Subcutaneous abdominal adipose tissue (tissue), 5 donors: ENCODE measurements around the gene BRIP1.

Experiments used
- H3K27ac ChIP-seq: one replicate; pipeline ENCODE4 v1.7.0; 2013; ENCODE audit warnings: low read depth, mild to moderate bottlenecking, inconsistent platforms, low read length, moderate library complexity
- H3K27me3 ChIP-seq, 5 donors: one replicate each; pipeline ENCODE4 v1.7.0; 2013; ENCODE audit warnings: low read length in 5 of 5, inconsistent platforms in 1 of 5; ENCODE audit not compliant: control insufficient read depth in 5 of 5, insufficient read depth in 4 of 5
- H3K36me3 ChIP-seq, 5 donors: one replicate each; pipeline ENCODE4 v1.7.0; 2013; ENCODE audit warnings: low read length in 5 of 5; ENCODE audit not compliant: control insufficient read depth in 5 of 5, insufficient read depth in 5 of 5
- H3K4me1 ChIP-seq, 5 donors: one replicate each; pipeline ENCODE4 v1.7.0; 2013; ENCODE audit warnings: low read length in 5 of 5, mild to moderate bottlenecking in 3 of 5, moderate library complexity in 1 of 5; ENCODE audit not compliant: control insufficient read depth in 5 of 5, insufficient read depth in 5 of 5
- H3K4me3 ChIP-seq, 5 donors: one replicate each; pipeline ENCODE4 v1.7.0; 2013; ENCODE audit warnings: low read length in 5 of 5, low read depth in 1 of 5
- H3K9ac ChIP-seq, 5 donors: one replicate each; pipeline ENCODE4 v1.7.0; 2013; ENCODE audit warnings: low read length in 5 of 5, mild to moderate bottlenecking in 4 of 5, moderate library complexity in 3 of 5
- H3K9me3 ChIP-seq, 5 donors: one replicate each; pipeline ENCODE4 v1.7.0; 2013; ENCODE audit warnings: low read length in 5 of 5; ENCODE audit not compliant: control insufficient read depth in 5 of 5
- donor health status: healthy.
- donor health status: healthy.
- donor health status: healthy.
- donor health status: healthy.
- donor health status: healthy.

BRIP1 gene

DNA sequence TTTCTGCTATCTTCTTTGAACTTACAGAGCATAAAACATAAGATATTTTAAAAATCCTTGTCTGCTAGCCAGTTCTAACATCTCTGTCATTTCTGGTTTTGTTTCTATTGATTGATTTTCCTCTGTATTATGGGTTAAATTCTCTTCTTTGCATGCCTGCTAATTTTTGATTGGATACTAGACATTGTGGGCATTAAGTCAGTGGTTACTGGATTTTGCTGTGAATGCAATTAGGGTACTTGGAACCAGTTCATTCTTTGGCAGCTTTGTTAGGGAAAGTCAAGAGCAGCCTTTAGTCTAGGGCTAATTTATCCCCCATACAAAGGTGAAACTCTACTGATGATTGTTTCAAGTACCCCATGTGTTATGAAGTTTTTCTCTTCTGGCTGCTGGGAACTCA, 145.3 kb downstream of the BRIP1 start:
- no peak overlapping the region for H3K27ac ChIP-seq
- no peak overlapping the region for H3K4me3 ChIP-seq
- no peaks in the 10 kb centered on the region for H3K4me1 ChIP-seq
- no peaks in the 10 kb centered on the region for H3K36me3 ChIP-seq
- H3K9ac ChIP-seq = no peak overlapping the region
- H3K27me3 ChIP-seq = no peaks in the 10 kb centered on the region
- peaks cover 6 to 17% (median 12%) of the 10 kb centered on the region in 5 donors for H3K9me3 ChIP-seq

DNA sequence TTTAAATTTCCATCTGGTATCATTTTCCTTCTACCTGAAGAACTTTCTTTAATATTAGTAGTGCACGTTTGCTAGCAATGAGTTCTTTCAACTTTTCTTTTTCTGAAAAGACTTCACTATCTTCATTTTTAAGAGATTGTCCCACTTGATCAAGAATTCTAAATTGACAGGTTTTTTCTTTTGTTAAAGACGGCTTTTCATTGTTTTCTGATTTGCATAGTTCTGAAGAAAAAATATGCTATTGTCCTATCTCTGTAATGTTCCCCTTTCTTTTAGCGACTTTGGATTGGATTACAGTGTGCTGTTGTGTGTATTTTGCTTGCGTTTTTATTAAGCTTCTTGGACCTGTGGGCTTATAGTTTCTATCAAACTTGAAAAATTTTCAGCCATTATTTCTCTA, 146.0 kb downstream of the BRIP1 start:
- H3K27ac ChIP-seq = no peak overlapping the region
- peaks cover 6 to 17% (median 12%) of the 10 kb centered on the region in 5 donors for H3K9me3 ChIP-seq
- no peaks in the 10 kb centered on the region for H3K36me3 ChIP-seq
- H3K4me1 ChIP-seq = no peaks in the 10 kb centered on the region
- no peak overlapping the region for H3K9ac ChIP-seq
- H3K27me3 ChIP-seq = no peaks in the 10 kb centered on the region
- no peak overlapping the region for H3K4me3 ChIP-seq

DNA sequence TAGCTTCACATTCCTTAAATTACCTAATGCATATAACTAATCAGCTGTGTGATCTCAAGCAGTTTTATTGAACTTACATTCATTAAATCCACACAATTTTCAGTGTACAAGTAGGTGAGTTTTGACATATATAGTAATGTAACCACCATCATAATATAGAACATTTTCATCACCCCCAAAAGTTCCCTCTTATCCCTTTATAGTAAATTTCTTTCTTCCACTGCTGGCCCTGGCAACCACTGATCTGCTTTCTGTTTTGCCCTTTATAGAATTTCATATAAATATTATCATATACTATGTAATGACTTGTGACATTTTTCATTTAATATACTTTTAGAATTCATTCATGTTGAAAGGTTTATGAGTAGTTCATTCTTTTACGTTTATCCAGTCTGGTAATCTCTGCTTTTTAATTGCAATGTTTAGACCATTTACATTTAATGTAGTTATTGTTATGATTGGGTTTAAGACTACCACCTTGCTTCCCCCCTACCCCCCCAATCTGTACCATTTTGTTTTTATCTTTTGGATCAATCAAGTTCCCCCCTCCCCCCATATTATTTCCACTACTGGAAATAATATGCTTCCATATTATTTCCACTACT, 147.0 kb downstream of the BRIP1 start:
- Histone ChIP-seq H3K27ac (no peak overlapping the region), H3K4me3 (no peak overlapping the region), H3K9ac (no peak overlapping the region), H3K9me3 (peaks cover 6 to 17% (median 12%) of the 10 kb centered on the region in 5 donors), H3K36me3 (no peaks in the 10 kb centered on the region), H3K4me1 (no peaks in the 10 kb centered on the region), H3K27me3 (no peaks in the 10 kb centered on the region)

DNA sequence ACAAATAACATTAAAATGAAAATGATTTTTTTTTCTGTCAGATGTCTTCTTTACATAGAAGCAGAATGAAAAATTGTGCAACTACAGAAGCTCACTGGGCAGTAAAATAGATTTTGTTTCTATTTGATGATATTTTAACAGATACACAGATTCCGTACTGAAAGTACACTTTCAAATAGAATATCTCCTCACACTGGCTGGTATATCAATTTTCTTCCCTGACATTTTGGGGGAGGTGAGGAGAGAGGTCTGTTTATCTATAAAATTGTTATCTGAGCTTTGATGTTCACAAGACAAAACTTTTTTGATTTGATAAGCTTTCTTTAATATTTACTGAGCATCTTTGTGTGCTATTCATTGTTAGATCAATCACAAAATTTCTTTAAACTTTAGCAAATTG, 148.0 kb downstream of the BRIP1 start:
- H3K9ac ChIP-seq = no peak overlapping the region
- no peak overlapping the region for H3K4me3 ChIP-seq
- no peaks in the 10 kb centered on the region for H3K27me3 ChIP-seq
- no peaks in the 10 kb centered on the region for H3K36me3 ChIP-seq
- no peak overlapping the region for H3K27ac ChIP-seq
- H3K4me1 ChIP-seq = no peaks in the 10 kb centered on the region
- H3K9me3 ChIP-seq = peaks cover 6 to 17% (median 12%) of the 10 kb centered on the region in 5 donors

DNA sequence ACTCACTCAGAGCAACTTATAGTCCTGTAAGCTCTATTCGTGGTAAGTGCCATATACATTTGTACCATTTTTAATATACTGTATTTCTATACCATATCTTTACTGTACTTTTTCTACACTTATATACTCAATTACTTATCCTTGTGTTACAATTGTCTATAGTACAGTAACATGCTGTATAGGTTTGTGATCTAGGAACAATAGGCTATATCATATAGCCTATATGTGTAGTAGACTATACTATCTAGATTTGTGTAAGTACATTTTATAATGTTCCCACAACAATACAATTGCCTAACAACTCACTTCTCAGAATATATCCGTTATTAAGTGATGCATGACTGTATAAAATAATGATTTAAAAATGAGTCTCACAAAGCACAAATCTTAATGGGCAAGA, 149.0 kb downstream of the BRIP1 start:
- no peak overlapping the region for H3K9ac ChIP-seq
- no peaks in the 10 kb centered on the region for H3K36me3 ChIP-seq
- H3K9me3 ChIP-seq = peaks cover 6 to 17% (median 12%) of the 10 kb centered on the region in 5 donors
- no peaks in the 10 kb centered on the region for H3K4me1 ChIP-seq
- no peaks in the 10 kb centered on the region for H3K27me3 ChIP-seq
- no peak overlapping the region for H3K4me3 ChIP-seq
- no peak overlapping the region for H3K27ac ChIP-seq

DNA sequence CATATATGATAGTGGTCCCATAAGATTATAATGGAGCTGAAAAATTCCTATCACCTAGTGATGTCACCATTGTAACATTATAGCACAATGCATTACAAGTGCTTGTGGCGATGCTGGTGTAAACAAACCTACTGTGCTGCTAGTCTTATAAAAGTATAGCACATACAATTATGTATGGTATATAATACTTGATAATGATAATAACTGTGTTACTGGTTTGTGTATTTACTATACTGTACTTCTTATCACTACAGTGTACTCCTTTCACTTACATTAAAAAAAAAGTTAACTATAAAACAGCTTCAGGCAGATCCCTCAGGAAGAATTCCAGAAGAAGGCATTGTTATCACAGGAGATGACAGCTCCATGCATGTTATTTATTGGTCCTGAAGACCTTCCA, 150.3 kb downstream of the BRIP1 start:
- no peak overlapping the region for H3K27ac ChIP-seq
- no peaks in the 10 kb centered on the region for H3K36me3 ChIP-seq
- no peaks in the 10 kb centered on the region for H3K4me1 ChIP-seq
- H3K9me3 ChIP-seq = peaks cover under 1 to 14% (median 6%) of the 10 kb centered on the region in 5 donors
- H3K9ac ChIP-seq = no peak overlapping the region
- H3K4me3 ChIP-seq = no peak overlapping the region
- H3K27me3 ChIP-seq = no peaks in the 10 kb centered on the region

DNA sequence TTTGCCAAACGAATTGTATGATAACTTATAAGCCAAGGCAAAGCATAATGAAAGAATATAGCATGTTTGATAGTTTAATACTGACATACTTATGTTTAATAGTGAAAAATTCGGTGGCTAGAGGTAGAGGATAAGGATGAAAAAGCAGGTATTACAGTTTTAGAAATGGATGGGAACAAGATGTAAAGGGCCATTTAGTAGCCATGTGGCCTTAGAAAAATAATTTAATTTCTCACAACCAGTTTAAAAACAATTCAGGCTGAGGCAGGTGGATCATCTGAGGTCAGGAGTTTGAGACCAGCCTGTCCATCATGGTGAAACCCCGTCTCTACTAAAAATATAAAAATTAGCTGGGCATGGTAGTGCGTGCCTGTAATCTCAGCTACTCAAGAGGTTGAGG, 152.8 kb downstream of the BRIP1 start:
- no peak overlapping the region for H3K4me3 ChIP-seq
- H3K4me1 ChIP-seq = no peaks in the 10 kb centered on the region
- H3K36me3 ChIP-seq = no peaks in the 10 kb centered on the region
- H3K9me3 ChIP-seq = no peaks in the 10 kb centered on the region
- no peak overlapping the region for H3K27ac ChIP-seq
- H3K9ac ChIP-seq = no peak overlapping the region
- H3K27me3 ChIP-seq = no peaks in the 10 kb centered on the region

DNA sequence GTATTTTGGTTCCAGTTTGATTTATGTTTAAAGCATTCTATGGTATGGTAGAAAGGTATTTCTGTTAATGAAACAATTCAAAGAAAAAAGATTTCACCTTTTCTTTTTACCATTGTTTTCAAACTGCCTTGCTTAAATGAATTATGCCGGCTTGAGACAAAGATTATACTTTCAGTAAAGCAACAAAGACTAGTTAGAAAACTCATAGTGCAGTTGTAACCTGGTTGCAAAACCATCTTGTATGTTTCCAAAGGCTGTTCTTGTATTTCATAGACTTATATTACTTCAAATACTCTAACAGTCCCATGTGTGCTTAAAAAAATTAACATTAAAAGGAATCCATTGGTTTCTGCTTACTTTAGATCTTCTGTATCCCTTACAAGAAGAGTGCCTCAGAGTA, 153.8 kb downstream of the BRIP1 start:
- Histone ChIP-seq H3K4me1 (no peaks in the 10 kb centered on the region), H3K4me3 (no peak overlapping the region), H3K36me3 (no peaks in the 10 kb centered on the region), H3K9ac (no peak overlapping the region), H3K27me3 (no peaks in the 10 kb centered on the region), H3K9me3 (no peaks in the 10 kb centered on the region), H3K27ac (no peak overlapping the region)

DNA sequence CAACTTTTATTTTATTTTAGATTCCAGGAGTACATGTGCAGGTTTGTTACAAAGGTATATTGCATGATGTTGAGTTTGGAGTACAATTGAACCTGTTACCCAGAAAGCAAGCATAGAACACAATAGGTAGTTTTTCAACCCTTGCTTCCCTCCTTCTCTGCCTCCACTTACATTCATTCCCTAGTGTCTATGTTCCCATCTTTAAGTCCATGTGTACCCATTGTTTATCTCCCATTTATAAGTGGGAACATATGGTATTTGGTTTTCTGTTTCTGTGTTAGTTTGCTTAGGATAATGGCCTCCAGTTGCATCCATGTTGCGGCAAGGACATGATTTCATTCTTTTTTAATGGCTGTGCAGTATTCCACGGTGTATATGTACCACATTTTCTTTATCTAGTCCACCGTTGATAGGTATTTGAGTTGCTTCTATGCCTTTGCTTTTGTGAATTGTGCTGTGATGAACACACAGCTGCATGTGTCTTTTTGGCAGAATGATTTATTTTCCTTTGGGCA, 158.3 kb downstream of the BRIP1 start:
- H3K4me3 ChIP-seq = no peak overlapping the region
- H3K27ac ChIP-seq = no peak overlapping the region
- H3K4me1 ChIP-seq = no peaks in the 10 kb centered on the region
- H3K36me3 ChIP-seq = no peaks in the 10 kb centered on the region
- H3K9me3 ChIP-seq = peaks cover under 1 to 27% (median 22%) of the 10 kb centered on the region in 5 donors
- no peak overlapping the region for H3K9ac ChIP-seq
- H3K27me3 ChIP-seq = no peaks in the 10 kb centered on the region

DNA sequence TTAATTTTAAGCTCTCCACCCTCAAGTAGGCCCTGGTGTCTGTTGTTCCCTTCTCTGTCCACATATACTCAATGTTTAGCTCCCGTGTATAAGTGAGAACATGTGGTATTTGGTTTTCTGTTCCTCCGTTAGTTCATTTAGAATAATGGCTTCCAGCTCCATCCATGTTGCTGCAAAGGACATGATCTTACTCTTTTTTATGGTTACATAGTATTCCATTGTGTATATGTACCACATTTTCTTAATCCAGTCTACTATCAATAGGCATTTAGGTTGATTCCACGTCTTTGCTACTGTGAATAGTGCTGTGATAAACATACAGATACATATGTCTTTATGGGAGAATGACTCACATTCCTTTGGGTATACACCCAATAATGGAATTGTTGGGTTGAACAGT, 160.9 kb downstream of the BRIP1 start:
- no peaks in the 10 kb centered on the region for H3K36me3 ChIP-seq
- no peaks in the 10 kb centered on the region for H3K27me3 ChIP-seq
- H3K9me3 ChIP-seq = peaks cover 9 to 48% (median 39%) of the 10 kb centered on the region in 5 donors
- H3K4me1 ChIP-seq = no peaks in the 10 kb centered on the region
- no peak overlapping the region for H3K4me3 ChIP-seq
- no peak overlapping the region for H3K9ac ChIP-seq
- H3K27ac ChIP-seq = no peak overlapping the region
